Medulla oblongata (tissue), 1 donor: ENCODE data around the gene KIFC1.

Source experiments
- DNase-seq: peaks from one replicate; pipeline ENCODE4 v3.0.0-alpha.2; 2015; ENCODE audit errors: extremely low spot score

Gene KIFC1

GRCh38 chr6:33410711-33411631 is 19.3 kb downstream of the KIFC1 start, which contains the start of gene PHF1:
Gene PHF1 (plus strand): TSS chr6:33411014. CDS start chr6:33412264, 1,250 bp downstream.
- no peak for DNase-seq

GRCh38 chr6:33411632-33412005 is 20.0 kb downstream of the KIFC1 start:
- no peak for DNase-seq

DNA sequence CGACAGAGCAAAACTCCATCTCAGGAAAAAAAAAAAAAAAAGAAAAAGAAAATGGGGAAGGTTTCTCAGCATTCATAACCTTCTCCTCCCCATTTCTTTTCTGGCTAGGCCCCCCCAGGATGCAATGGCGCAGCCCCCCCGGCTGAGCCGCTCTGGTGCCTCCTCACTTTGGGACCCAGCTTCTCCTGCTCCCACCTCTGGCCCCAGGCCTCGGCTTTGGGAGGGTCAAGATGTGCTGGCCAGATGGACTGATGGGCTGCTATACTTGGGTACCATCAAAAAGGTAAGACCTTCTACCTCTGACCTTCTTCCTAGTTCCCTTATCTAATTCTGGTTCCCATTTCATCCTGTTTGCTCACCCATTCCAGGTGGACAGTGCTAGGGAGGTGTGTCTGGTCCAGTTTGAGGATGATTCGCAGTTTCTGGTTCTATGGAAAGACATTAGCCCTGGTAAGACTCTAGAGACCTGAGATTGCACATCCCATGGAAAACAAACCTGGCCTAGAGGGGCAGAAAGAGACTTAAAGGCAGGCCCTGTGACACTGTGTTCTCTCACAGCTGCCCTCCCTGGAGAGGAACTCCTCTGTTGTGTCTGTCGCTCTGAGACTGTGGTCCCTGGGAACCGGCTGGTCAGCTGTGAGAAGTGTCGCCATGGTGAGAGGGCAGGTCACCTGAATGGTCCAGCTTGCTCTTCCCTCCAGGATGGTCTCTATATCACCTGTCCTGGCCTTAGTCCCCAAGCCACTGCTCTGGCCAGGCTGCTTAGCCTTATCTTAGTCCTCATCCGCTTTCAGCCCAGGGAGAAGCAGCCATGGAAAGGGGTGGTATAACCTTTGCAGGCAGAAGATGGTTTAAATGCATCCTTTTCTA is 20.8 kb downstream of the KIFC1 start:
- no peak for DNase-seq

- no peak for DNase-seq
Measured at GRCh38 chr6:33413241-33414120, 21.9 kb downstream of the KIFC1 start.

- no peak for DNase-seq
Measured at GRCh38 chr6:33414592-33415271, 23.1 kb downstream of the KIFC1 start.

GRCh38 chr6:33415831-33416230 is 24.2 kb downstream of the KIFC1 start:
- DNase-seq = no peak

DNA sequence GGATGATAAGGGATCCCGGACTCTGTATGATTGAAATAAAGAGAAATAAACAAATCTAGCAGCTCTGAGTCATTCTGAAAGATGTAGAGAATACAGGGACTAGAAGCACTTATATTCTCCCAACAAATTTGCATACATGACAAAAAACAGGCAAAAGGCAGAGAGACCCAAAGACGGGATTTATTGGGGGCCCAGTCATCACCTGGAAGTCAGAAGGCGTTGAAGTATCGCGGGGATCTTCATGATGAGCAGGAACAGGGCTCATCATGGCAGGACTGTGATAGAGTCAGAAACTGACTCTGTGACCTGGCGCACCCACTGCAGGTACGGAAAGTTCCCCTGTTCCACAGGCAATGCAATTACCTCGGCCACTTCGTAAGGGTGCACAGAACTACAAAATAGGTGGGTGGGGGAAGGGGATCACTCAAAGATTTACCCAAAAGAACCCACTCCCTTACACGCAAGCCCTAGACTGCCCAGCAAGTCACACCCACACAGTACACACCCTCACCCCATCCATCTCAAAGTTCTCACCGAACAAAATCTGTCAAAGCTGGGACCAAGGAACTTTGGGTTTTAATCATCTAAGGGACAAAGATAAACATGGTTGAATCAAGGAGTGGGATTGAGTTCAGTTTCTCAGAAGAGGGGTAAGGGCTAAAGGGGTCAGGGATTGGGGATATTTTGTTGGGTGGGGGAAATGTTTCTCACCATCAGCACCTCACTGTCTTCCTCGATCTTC is 24.9 kb downstream of the KIFC1 start:
- no peak for DNase-seq

GRCh38 chr6:33417128-33417902 is 25.7 kb downstream of the KIFC1 start:
- DNase-seq = no peak

DNA sequence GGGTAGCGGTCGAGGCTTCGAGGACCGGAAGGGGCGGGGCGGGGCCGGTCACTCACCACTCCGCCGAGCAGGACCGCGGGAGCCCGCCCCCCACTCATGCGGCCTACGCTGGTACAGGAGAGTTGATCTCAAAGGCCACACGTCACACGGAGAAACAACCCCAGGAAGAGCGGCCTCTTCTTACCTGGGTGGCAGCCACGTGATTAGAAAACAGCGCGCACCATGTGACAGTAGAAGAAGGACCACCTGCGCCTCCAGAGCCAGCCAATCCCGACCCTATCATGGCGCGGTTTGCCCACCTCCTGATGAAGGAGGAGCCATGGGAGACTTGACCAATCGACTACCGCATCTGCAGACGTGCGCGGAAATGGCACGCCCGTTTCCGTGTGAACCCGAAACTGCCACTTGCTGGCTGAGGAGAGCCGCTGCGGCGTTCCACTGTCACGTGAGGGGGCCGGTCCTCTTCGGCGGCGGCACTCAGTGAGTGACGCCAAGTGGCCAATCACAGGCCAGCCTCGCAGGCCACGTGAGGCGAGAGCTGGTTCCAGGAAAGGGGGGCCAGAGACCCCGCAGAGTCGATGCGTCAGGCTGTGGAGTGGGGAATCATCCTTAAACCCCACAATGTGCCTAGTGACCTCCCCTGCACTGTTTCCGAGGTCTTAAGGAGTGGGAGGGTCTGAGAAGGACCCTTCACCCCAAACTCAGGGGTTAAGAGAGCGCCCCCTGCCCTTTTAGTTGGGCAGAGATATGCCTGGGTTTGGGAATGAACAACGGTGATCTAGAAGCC is 26.5 kb downstream of the KIFC1 start, which contains the start of gene CUTA:
CUTA (minus strand) TSS at position 205 of the 787 bp plus-strand sequence; CDS start at position 98, 107 bp downstream.
- DNase-seq = peak; percentile 100

DNA sequence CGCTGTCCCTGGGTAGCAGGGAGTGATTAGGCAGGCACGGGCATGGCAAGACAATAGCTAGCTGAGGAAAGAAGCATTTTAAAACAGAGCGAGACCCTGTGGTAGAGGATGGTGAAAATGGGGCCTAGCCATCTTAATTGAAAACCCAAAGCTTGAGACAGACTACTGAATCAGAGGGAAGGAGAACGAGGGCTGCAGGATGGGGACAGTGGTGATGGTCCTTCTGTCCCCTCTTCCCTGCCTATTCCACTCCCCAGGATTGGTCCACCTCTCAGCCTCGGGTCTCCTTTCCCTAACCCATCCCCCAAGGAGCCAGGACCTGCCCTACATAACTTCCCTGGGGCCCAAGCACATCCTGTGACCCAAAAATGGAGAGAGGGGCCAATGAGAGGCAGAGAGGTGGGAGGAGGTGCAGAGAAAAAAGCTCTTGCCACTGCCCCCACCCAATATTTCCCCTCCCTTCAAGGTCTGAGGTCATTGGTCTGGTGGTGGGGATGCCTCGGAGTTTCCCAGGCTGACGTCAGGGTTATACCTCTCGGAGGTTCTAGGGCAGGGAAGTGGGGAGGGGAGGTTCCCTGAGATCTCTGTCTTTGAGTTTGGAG is 27.2 kb downstream of the KIFC1 start:
- DNase-seq = no peak

DNA sequence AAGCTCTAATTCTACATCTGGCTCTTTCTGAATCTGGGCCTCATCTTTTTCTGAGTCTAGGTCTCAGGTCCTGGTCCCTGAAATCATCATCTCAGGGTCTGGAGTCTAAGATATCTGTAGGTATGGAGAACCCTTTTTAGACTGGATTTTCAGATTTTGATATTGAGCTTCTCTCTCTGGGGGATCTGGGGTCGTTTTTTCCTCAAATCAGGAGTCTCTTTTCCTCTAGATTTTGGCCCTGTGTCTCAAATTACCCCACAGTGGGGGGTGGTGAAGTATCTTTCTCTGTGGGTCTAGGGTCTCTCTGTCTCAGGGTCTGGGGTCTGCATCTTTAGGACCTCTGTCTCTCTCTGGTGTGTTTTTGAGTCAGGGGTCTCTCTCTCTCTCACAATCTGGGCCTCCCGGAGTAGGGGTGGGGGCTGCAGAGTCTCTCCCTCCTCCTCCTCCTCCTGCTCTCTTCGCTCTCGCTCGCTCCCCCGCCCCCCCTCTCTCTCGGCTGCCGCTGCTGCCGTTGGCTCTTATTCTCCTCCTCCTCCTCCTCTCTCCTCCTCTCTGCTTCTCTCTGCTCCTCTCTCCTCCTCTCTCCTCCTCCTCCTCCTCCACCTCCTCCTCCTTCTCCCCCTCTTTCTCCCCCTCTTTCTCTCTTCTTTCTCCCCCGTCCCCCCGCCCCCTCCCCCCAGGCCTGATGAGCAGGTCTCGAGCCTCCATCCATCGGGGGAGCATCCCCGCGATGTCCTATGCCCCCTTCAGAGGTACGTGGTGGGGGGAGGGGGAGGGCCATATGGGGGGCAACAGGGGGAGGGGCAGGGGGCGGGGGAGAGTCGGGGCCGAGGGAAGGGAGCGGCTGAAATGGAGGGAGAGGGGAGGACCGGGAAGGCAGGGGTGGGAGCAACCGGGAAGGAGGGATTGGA is 28.2 kb downstream of the KIFC1 start, which contains the start of gene SYNGAP1:
SYNGAP1 (plus strand) TSS at position 486 of the 911 bp plus-strand sequence; CDS start at position 686, 200 bp downstream.
- DNase-seq = no peak

DNA sequence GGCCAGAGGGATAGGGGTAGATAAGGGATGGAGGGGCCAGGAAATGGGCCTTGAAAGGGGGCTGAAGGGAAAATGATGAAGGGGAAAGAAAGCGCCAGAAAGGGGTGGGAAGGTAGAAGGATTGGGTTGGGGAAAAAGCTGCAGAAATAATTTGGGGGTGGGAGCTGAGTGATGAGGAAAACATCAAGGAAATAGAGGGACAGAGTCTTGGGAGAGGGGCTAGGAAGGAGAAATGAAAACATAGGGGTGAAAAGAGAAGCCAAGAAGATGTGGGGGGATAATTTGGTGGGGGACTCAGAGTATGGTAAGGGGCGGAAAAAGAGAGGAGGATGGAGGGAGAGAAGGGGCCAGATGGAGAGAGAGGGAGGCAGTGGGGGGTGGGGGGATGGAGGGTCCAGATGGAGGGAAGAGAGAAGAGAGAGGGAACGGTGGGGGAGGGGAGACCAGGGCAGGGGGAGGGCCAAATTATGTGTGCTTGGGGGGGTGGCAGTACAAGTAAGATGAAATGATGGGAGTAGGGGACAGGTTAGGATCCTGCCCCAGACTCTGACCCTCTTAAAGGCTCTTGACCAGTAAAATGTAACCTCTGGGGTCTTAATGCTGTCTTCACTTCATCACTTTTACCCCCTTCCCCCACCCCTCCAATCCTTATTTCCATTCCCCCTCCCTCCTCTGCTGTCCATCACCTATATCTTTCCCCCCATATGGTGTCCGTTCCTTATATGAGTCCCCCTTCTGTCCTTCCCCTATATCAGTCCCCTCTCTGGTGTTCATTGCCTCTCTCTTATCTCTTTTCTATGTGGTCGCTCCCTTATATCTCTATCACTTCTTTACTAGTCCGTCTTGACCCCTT is 29.1 kb downstream of the KIFC1 start:
- DNase-seq = no peak

DNA sequence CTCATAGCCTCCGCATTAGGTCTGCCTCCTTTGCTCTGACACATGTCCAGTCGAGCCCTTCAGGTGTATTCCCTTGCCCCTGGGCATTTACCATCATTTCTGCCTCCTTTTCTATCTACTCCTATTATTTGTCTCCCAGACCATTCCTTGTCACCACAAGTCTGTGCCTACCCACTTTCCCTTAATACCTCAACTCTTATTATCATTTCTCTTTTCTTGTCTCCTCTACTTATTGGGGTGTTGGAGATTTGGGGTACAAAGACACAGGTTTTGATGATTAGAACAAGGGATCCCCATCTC is 29.7 kb downstream of the KIFC1 start:
- DNase-seq = no peak

DNA sequence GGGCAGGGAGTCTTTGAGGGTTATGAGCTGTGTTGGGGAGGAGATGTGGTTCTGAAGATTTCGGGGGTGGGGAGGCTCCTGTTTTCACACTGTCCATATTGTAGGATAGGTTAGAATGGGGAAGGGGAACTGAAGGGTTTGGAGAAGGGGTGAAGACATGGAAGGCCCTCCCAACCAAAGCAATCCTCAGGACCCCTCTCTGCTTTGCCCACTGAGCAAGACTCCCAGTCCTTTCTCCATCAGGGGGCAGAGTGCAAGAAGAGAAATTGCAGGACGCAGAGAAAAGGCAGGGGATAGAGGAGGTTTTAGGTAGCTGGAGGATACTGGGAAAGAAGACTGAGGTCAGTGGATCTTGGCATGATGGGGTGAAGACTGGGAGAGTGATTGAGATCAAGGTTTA is 32.2 kb downstream of the KIFC1 start:
- DNase-seq = no peak

GRCh38 chr6:33424855-33425667 is 33.4 kb downstream of the KIFC1 start:
- no peak for DNase-seq
